HepG2 (cell line): ENCODE results near the gene MYO5B. TPM values are rescaled to one million over a fixed set of nuclear protein-coding genes. Genes with fewer than 3 reads are reported as not detected.

Source experiments
- ATAC-seq: fragments of 200-7000 bp; cut with Tn5 transposase; 3 replicates; pipeline ENCODE4 v1.9.1; 2020; ENCODE audit warnings: mild to moderate bottlenecking, moderate library complexity
- BruUV-seq: library from RNA; stranded (reverse); fragments of 400-500 nt; replicated peaks from 2 replicates; lab custom pipeline; 2021; lab: Mats Ljungman, UMichigan
- CTCF ChIA-PET: fragments of 300-600 bp; formaldehyde crosslinking; extraction: SDS; loops from one replicate; lab custom pipeline; 2021; ENCODE audit warnings: low total read pairs, inconsistent platforms, low intra/inter-chr PET ratio; lab: Yijun Ruan, JAX
- POLR2A ChIA-PET: fragments of 350-600 bp; sonication (Branson Sonifier 250); formaldehyde crosslinking; loops from one replicate; lab custom pipeline; 2020; ENCODE audit warnings: antibody characterized with exemption, inconsistent platforms; lab: Yijun Ruan, JAX
- DNase-seq: peaks from one replicate; pipeline ENCODE4 v3.0.0-alpha.2; 2015; ENCODE audit warnings: low spot score
- FAIRE-seq: peaks from 3 replicates; lab custom pipeline; 2011; peaks lifted over from hg19 to GRCh38; lab: Jason Lieb, UNC
- H2AFZ ChIP-seq: one replicate; pipeline ENCODE4 v1.6.1; 2011; ENCODE audit warnings: low read length, inconsistent platforms
- H3K27ac ChIP-seq: fragments of 300-600 bp; 3 replicates; pipeline ENCODE4 v1.8.0; 2011; ENCODE audit warnings: mixed run types, mild to moderate bottlenecking, mixed read lengths, low read length, inconsistent platforms; ENCODE audit not compliant: insufficient read depth; ENCODE audit errors: extremely low read length
- H3K27me3 ChIP-seq, 2 experiments: fragments of 200-600 bp in 1 of 2; 2 replicates in 1 of 2; 3 replicates in 1 of 2; pipeline versions ENCODE4 v1.6.0 to v1.8.0; 2011; ENCODE audit warnings: low read length in 2 of 2, mild to moderate bottlenecking in 2 of 2, moderate library complexity in 2 of 2, inconsistent platforms in 1 of 2; ENCODE audit not compliant: insufficient read depth in 2 of 2, control insufficient read depth in 1 of 2
- H3K36me3 ChIP-seq, 2 experiments: fragments of 200-600 bp in 1 of 2; replicated peaks in 1 of 2; 2 replicates in 1 of 2; 3 replicates in 1 of 2; pipeline versions ENCODE4 v1.5.1 to v1.8.0; 2011; ENCODE audit warnings: low read length in 2 of 2, inconsistent platforms in 1 of 2; ENCODE audit not compliant: insufficient read depth in 2 of 2, control insufficient read depth in 1 of 2
- H3K4me1 ChIP-seq: 2 replicates; pipeline ENCODE4 v1.5.1; 2012; ENCODE audit warnings: low read length, inconsistent platforms; ENCODE audit not compliant: insufficient read depth
- H3K4me2 ChIP-seq: 2 replicates; pipeline ENCODE4 v1.6.0; 2011; ENCODE audit warnings: low read depth, low read length, inconsistent platforms
- H3K4me3 ChIP-seq, 3 experiments: fragments of 200-600 bp in 1 of 3; sonication (generic), shearing (Covaris generic) in 1 of 3; replicated peaks in 1 of 3; 2 replicates each; pipeline ENCODE4 v1.5.1; 2011 to 2016; ENCODE audit warnings: low read length in 3 of 3, inconsistent platforms in 2 of 3, low read depth in 2 of 3, mild to moderate bottlenecking in 2 of 3, control low read depth in 1 of 3, mixed read lengths in 1 of 3; ENCODE audit not compliant: insufficient read depth in 1 of 3
- H3K79me2 ChIP-seq: one replicate; pipeline ENCODE4 v1.6.1; 2011; ENCODE audit warnings: low read length, inconsistent platforms; ENCODE audit not compliant: insufficient read depth
- H3K9ac ChIP-seq: 2 replicates; pipeline ENCODE4 v1.6.0; 2011; ENCODE audit warnings: mild to moderate bottlenecking, low read depth, low read length, inconsistent platforms; ENCODE audit not compliant: insufficient read depth
- H3K9me3 ChIP-seq: 2 replicates; pipeline ENCODE4 v1.5.1; 2012; ENCODE audit warnings: mild to moderate bottlenecking, low read length
- H4K20me1 ChIP-seq: 2 replicates; pipeline ENCODE4 v1.6.0; 2011; ENCODE audit warnings: inconsistent platforms, mild to moderate bottlenecking, low read length, moderate library complexity; ENCODE audit not compliant: insufficient read depth
- CBX1 ChIP-seq: IDR thresholded peaks from one replicate; pipeline ENCODE4 v1.6.1; 2016; ENCODE audit warnings: antibody characterized with exemption, low read depth
- FOXJ3 ChIP-seq: sonication (generic); formaldehyde crosslinking; IDR thresholded peaks from 2 replicates; pipeline ENCODE4 v1.4.0; 2020; ENCODE audit warnings: missing genetic modification reagents, mild to moderate bottlenecking, borderline replicate concordance
- MAZ ChIP-seq, 2 experiments: sonication (generic) in 1 of 2; formaldehyde crosslinking in 1 of 2; IDR thresholded peaks; 2 replicates each; pipeline versions ENCODE4 v1.5.0 to v1.6.1; 2012 to 2020; ENCODE audit warnings: low read depth in 2 of 2, mild to moderate bottlenecking in 2 of 2, borderline replicate concordance in 1 of 2, improper control_type of control experiment in 1 of 2, low read length in 1 of 2, missing genetic modification reagents in 1 of 2, moderate library complexity in 1 of 2
- MEF2D ChIP-seq: sonication (generic); formaldehyde crosslinking; IDR thresholded peaks from 2 replicates; pipeline ENCODE4 v1.5.1; 2020; ENCODE audit warnings: mild to moderate bottlenecking, missing genetic modification reagents
- MYC ChIP-seq: sonication (generic); formaldehyde crosslinking; IDR thresholded peaks from 2 replicates; pipeline ENCODE4 v1.9.0; 2021; ENCODE audit warnings: missing genetic modification reagents, borderline replicate concordance
- NBN ChIP-seq: fragments of 450-650 bp; conservative IDR thresholded peaks from 2 replicates; pipeline ENCODE4 v1.6.1; 2017
- NFAT5 ChIP-seq: sonication (generic); formaldehyde crosslinking; IDR thresholded peaks from 2 replicates; pipeline ENCODE4 v1.4.0; 2020; ENCODE audit warnings: missing genetic modification reagents
- PCBP2 ChIP-seq: fragments of 200-400 bp; formaldehyde crosslinking; optimal IDR thresholded peaks from 2 replicates; pipeline ENCODE3; 2018; ENCODE audit warnings: low read length, low read depth; ENCODE audit not compliant: poor library complexity, severe bottlenecking
- POLR2AphosphoS2 ChIP-seq: IDR thresholded peaks from 2 replicates; pipeline ENCODE4 v1.6.1; 2011; ENCODE audit warnings: low read depth, low read length, improper control_type of control experiment
- SCMH1 ChIP-seq: sonication (generic); formaldehyde crosslinking; IDR thresholded peaks from 2 replicates; pipeline ENCODE4 v1.9.0; 2021; ENCODE audit warnings: missing genetic modification reagents, mild to moderate bottlenecking, borderline replicate concordance
- SMC3 ChIP-seq: IDR thresholded peaks from 2 replicates; pipeline ENCODE4 v1.6.1; 2011; ENCODE audit warnings: low read length, improper control_type of control experiment
- TRIM22 ChIP-seq: fragments of 450-650 bp; IDR thresholded peaks from 2 replicates; pipeline ENCODE4 v1.6.1; 2017
- TSC22D2 ChIP-seq: sonication (generic); formaldehyde crosslinking; IDR thresholded peaks from 2 replicates; pipeline ENCODE4 v1.5.1; 2020; ENCODE audit warnings: missing genetic modification reagents, mild to moderate bottlenecking, borderline replicate concordance
- ZNF780A ChIP-seq: sonication (generic); formaldehyde crosslinking; IDR thresholded peaks from 2 replicates; pipeline ENCODE4 v1.8.0; 2022; ENCODE audit warnings: mild to moderate bottlenecking, missing genetic modification reagents, moderate library complexity
- ZSCAN25 ChIP-seq: sonication (generic); formaldehyde crosslinking; IDR thresholded peaks from 2 replicates; pipeline ENCODE4 v1.8.0; 2022; ENCODE audit warnings: mild to moderate bottlenecking, missing genetic modification reagents
- WGBS: methylation state at CpG from one replicate; pipeline ENCODE4 v1.1.6; 2017; ENCODE audit warnings: low lambda C conversion rate; 5-methylcytosine and 5-hydroxymethylcytosine counted together
- in situ Hi-C: cut with HindIII; loops from 2 replicates; pipeline ENCODE4 v1.10.0; 2017; ENCODE audit warnings: low pct_unique_long_range_greater_than_20kb; ENCODE audit not compliant: extremely low pct_ligation_motif_present
- intact Hi-C: fragments of 100-400 bp; cut with micrococcal nuclease; formaldehyde crosslinking; loops from one replicate; pipeline ENCODE4 v1.10.0; 2022; ENCODE audit not compliant: unreplicated experiment
- polyA plus RNA-seq, 8 experiments: library from polyadenylated mRNA; depleted of rRNA in 3 of 8; stranded (reverse) in 7 of 8; unstranded in 1 of 8; fragments of >200 nt; fragmentation: Illumina TruSeq in 4 of 8; extraction: Trizol in 4 of 8; gene quantifications; 2 replicates each; pipeline versions ENCODE4 v1.2.1 to v1.2.3, GENCODE V29; 2011 to 2016; ENCODE audit warnings: low read depth in 4 of 8, missing spikeins in 1 of 8, mixed read lengths in 1 of 8; ENCODE audit not compliant: insufficient read depth in 1 of 8
- total RNA-seq, 5 experiments: library from RNA; depleted of rRNA; stranded (reverse); fragments of >200 nt; fragmentation: Illumina TruSeq; extraction: Trizol; gene quantifications; 2 replicates each; pipeline ENCODE4 v1.2.3, GENCODE V29; 2016; ENCODE audit warnings: low read depth in 1 of 5
- TF ChIP-seq, protein P1 (sequence below): conservative IDR thresholded peaks from 2 replicates; pipeline ENCODE4 v1.6.1; 2018; ENCODE audit warnings: missing genetic modification reagents
- TF ChIP-seq, protein P2 (sequence below): sonication (generic); formaldehyde crosslinking; IDR thresholded peaks from 2 replicates; pipeline ENCODE4 v1.4.0; 2020; ENCODE audit warnings: missing genetic modification reagents

MYO5B gene
- total and polyA plus RNA-seq, 2 of the 13 experiments (the other 11 are each of a cell fraction or from before 2014, with no cell fraction given) = 13.1 to 24.0 TPM

DNA sequence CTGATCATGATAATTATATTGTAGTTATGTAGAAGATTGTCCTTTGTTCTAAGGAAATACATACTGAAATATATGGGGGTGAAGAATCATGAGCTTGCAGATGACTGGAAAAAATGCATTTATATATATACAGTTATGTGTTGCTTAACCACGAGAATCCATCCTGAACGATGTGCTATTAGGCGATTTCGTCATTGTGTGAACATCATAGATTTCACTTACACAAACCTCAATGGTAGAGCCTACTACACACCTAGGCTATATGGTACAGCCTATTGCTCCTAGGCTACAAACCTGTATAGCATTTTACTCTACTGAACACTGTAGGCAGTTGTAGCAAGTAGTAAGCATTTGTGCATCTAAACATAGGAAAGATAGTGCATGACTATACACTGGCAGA is 379.0 kb downstream of the MYO5B start:
- Histone ChIP-seq H3K4me1 (peaks cover 27% of the 10 kb centered on the region), H3K27ac (no peak overlapping the region), H3K36me3 (no peaks in the 10 kb centered on the region), H3K9me3 (no peaks in the 10 kb centered on the region), H3K4me3 (no peak overlapping the region), H2AFZ (no peak overlapping the region), H3K9ac (no peak overlapping the region), H3K79me2 (peaks cover 29% of the 10 kb centered on the region), H4K20me1 (no peaks in the 10 kb centered on the region), H3K27me3 (no peaks in the 10 kb centered on the region), H3K4me2 (no peak overlapping the region)
- no peak for ATAC-seq
- WGBS = 96% methylated on average over 4 of the region's 4 CpGs
- TF ChIP-seq MAZ (IDR thresholded peaks at IDR 0.05; ENCODE audit: borderline replicate concordance, low read depth, low read length) (no peak), MAZ (CRISPR knock-in tag; IDR thresholded peaks at IDR 0.05; ENCODE audit: low read depth) (no peak), TSC22D2 (no peak), SCMH1 (CRISPR knock-in tag) (no peak), SMC3 (no peak), PCBP2 (no peak), TRIM22 (no peak), NFAT5 (CRISPR knock-in tag) (no peak), NBN (no peak), POLR2AphosphoS2 (no peak), ZNF780A (no peak), CBX1 (no peak), MYC (CRISPR knock-in tag) (no peak), MEF2D (CRISPR knock-in tag) (no peak), ZSCAN25 (no peak), FOXJ3 (CRISPR knock-in tag) (no peak)
- TF ChIP-seq, protein P1, sequence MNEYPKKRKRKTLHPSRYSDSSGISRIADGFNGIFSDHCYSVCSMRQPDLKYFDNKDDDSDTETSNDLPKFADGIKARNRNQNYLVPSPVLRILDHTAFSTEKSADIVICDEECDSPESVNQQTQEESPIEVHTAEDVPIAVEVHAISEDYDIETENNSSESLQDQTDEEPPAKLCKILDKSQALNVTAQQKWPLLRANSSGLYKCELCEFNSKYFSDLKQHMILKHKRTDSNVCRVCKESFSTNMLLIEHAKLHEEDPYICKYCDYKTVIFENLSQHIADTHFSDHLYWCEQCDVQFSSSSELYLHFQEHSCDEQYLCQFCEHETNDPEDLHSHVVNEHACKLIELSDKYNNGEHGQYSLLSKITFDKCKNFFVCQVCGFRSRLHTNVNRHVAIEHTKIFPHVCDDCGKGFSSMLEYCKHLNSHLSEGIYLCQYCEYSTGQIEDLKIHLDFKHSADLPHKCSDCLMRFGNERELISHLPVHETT (CRISPR knock-in tag) = no peak
- TF ChIP-seq, protein P2, sequence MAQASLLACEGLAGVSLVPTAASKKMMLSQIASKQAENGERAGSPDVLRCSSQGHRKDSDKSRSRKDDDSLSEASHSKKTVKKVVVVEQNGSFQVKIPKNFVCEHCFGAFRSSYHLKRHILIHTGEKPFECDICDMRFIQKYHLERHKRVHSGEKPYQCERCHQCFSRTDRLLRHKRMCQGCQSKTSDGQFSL = no peak
- in situ Hi-C loops = no loop called here
- intact Hi-C loops = no loop called here
- ChIA-PET CTCF (no interaction called here), POLR2A (no interaction called here)
- no TSS peak for BruUV-seq
- DNase-seq = no peak
- no peak for FAIRE-seq
